GM06990 (cell line): ENCODE data around the gene FRMD4A.

ENCODE experiments used
- DNase-seq: peaks from one replicate; pipeline ENCODE4 v3.0.0-alpha.2; 2011; ENCODE audit not compliant: insufficient read length; ENCODE audit errors: extremely low read depth
- H3K27me3 ChIP-seq: replicated peaks from 2 replicates; pipeline ENCODE4 v1.6.0; 2011; ENCODE audit warnings: low read length; ENCODE audit not compliant: control insufficient read depth, insufficient read depth
- H3K36me3 ChIP-seq: 2 replicates; pipeline ENCODE4 v1.5.1; 2011; ENCODE audit warnings: low read length; ENCODE audit not compliant: control insufficient read depth, insufficient read depth
- H3K4me3 ChIP-seq: replicated peaks from 2 replicates; pipeline ENCODE4 v1.5.1; 2011; ENCODE audit warnings: low read depth, mild to moderate bottlenecking, control low read depth, low read length
- CTCF ChIP-seq: IDR thresholded peaks from 2 replicates; pipeline ENCODE4 v1.5.1; 2011; ENCODE audit warnings: low read length, control low read depth, mild to moderate bottlenecking, inconsistent platforms; ENCODE audit not compliant: insufficient read depth, poor library complexity, severe bottlenecking

The FRMD4A gene

GRCh38 chr10:14125564-14125963 lies 205.2 kb downstream of the FRMD4A start:
- no peaks in the 10 kb centered on the region for H3K36me3 ChIP-seq
- no peak for DNase-seq
- H3K4me3 ChIP-seq, result no peak overlapping the region
- TF ChIP-seq CTCF, result no peak
- H3K27me3 ChIP-seq, result peaks cover 3% of the 10 kb centered on the region

GRCh38 chr10:14124941-14125340 lies 205.8 kb downstream of the FRMD4A start:
- Histone ChIP-seq H3K27me3 (peaks cover 3% of the 10 kb centered on the region), H3K36me3 (no peaks in the 10 kb centered on the region), H3K4me3 (no peak overlapping the region)
- TF ChIP-seq CTCF, result no peak
- no peak for DNase-seq

GRCh38 chr10:14123139-14123538 lies 207.6 kb downstream of the FRMD4A start:
- Histone ChIP-seq H3K36me3 (no peaks in the 10 kb centered on the region), H3K27me3 (peaks cover 3% of the 10 kb centered on the region), H3K4me3 (no peak overlapping the region)
- no peak for DNase-seq
- no peak for TF ChIP-seq CTCF

GRCh38 chr10:14120812-14121211 lies 209.9 kb downstream of the FRMD4A start:
- Histone ChIP-seq H3K36me3 (no peaks in the 10 kb centered on the region), H3K4me3 (no peak overlapping the region)

GRCh38 chr10:14118953-14119352 lies 211.8 kb downstream of the FRMD4A start:
- no peak for TF ChIP-seq CTCF
- no peak overlapping the region for H3K4me3 ChIP-seq
- DNase-seq, result no peak

More at GRCh38 chr10:14120812-14121211, 209.9 kb downstream of the FRMD4A start:
- no peak for TF ChIP-seq CTCF
- H3K27me3 ChIP-seq, result peaks cover 1% of the 10 kb centered on the region
- DNase-seq, result no peak

GRCh38 chr10:14116837-14117236 lies 213.9 kb downstream of the FRMD4A start:
- Histone ChIP-seq H3K27me3 (0 out of 2 replicates have a peak, but pooled peaks cover 1% of the 10 kb centered on the region), H3K36me3 (no peaks in the 10 kb centered on the region), H3K4me3 (no peak overlapping the region)
- TF ChIP-seq CTCF, result no peak
- DNase-seq, result no peak

More at GRCh38 chr10:14118953-14119352, 211.8 kb downstream of the FRMD4A start:
- H3K36me3 ChIP-seq, result no peaks in the 10 kb centered on the region
- peaks cover 1% of the 10 kb centered on the region; the same call in 1 of the 2 replicates for H3K27me3 ChIP-seq
